ENCODE measurements around the gene NTMT1.

Gene NTMT1

GRCh38 chr9:129626079-129626624 lies at the start of gene NTMT1:
Gene NTMT1, plus strand, starts transcription at chr9:129626163. Its CDS starts 6,541 bp downstream, at chr9:129632704.
- H3K9ac ChIP-seq (ENCODE audit: low read length in 5 of 5) = peak within 1 kb of the TSS; percentile 71 to 94 (median 80)
- peaks cover 0 to 54% (median 44%) of the 10 kb centered on the region in 5 donors for H3K4me1 ChIP-seq (ENCODE audit: control insufficient read depth in 5 of 5, insufficient read depth in 5 of 5, low read length in 5 of 5)
- peak within 1 kb of the TSS; percentile 87 for H3K27ac ChIP-seq (ENCODE audit: low read depth, low read length)
- peaks cover under 1 to 5% (median 2%) of the 10 kb centered on the region in 5 donors for H3K27me3 ChIP-seq (ENCODE audit: control insufficient read depth in 5 of 5, insufficient read depth in 4 of 5, low read length in 5 of 5)
- peak within 1 kb of the TSS; percentile 70 to 90 (median 88) for H3K4me3 ChIP-seq (ENCODE audit: low read depth in 1 of 5, low read length in 5 of 5)
- peaks cover 0 to under 1% (median 0%) of the 10 kb centered on the region in 5 donors for H3K36me3 ChIP-seq (ENCODE audit: control insufficient read depth in 5 of 5, insufficient read depth in 5 of 5, low read length in 5 of 5)
- H3K9me3 ChIP-seq (ENCODE audit: control insufficient read depth in 5 of 5, low read length in 5 of 5) = no peaks in the 10 kb centered on the region

- Histone ChIP-seq H3K36me3 (ENCODE audit: control insufficient read depth in 5 of 5, insufficient read depth in 5 of 5, low read length in 5 of 5) (no peaks in the 10 kb centered on the region), H3K27ac (ENCODE audit: low read depth, low read length) (no peak overlapping the region), H3K27me3 (ENCODE audit: control insufficient read depth in 5 of 5, insufficient read depth in 4 of 5, low read length in 5 of 5) (peaks cover 0 to 10% (median 5%) of the 10 kb centered on the region in 5 donors), H3K9ac (ENCODE audit: low read length in 5 of 5) (no peak overlapping the region), H3K4me3 (ENCODE audit: low read depth in 1 of 5, low read length in 5 of 5) (no peak overlapping the region), H3K9me3 (ENCODE audit: control insufficient read depth in 5 of 5, low read length in 5 of 5) (no peaks in the 10 kb centered on the region), H3K4me1 (ENCODE audit: control insufficient read depth in 5 of 5, insufficient read depth in 5 of 5, low read length in 5 of 5) (peaks cover 0 to 8% (median 0%) of the 10 kb centered on the region in 5 donors)
Observed at GRCh38 chr9:129576546-129577543, 49.1 kb upstream of the NTMT1 start.

- H3K9me3 ChIP-seq (ENCODE audit: control insufficient read depth in 5 of 5, low read length in 5 of 5) = no peaks in the 10 kb centered on the region
- H3K36me3 ChIP-seq (ENCODE audit: control insufficient read depth in 5 of 5, insufficient read depth in 5 of 5, low read length in 5 of 5) = no peaks in the 10 kb centered on the region
- peaks cover 1 to 10% (median 2%) of the 10 kb centered on the region in 5 donors for H3K4me1 ChIP-seq (ENCODE audit: control insufficient read depth in 5 of 5, insufficient read depth in 5 of 5, low read length in 5 of 5)
- peaks cover 0 to 10% (median 5%) of the 10 kb centered on the region in 5 donors for H3K27me3 ChIP-seq (ENCODE audit: control insufficient read depth in 5 of 5, insufficient read depth in 4 of 5, low read length in 5 of 5)
- no peak overlapping the region for H3K4me3 ChIP-seq (ENCODE audit: low read depth in 1 of 5, low read length in 5 of 5)
- no peak overlapping the region for H3K9ac ChIP-seq (ENCODE audit: low read length in 5 of 5)
- no peak overlapping the region for H3K27ac ChIP-seq (ENCODE audit: low read depth, low read length)
Observed at GRCh38 chr9:129579294-129579693, 46.7 kb upstream of the NTMT1 start.

- H3K4me3 ChIP-seq (ENCODE audit: low read depth in 1 of 5, low read length in 5 of 5) = no peak overlapping the region
- no peak overlapping the region for H3K27ac ChIP-seq (ENCODE audit: low read depth, low read length)
- peaks cover 0 to 10% (median 5%) of the 10 kb centered on the region in 5 donors for H3K27me3 ChIP-seq (ENCODE audit: control insufficient read depth in 5 of 5, insufficient read depth in 4 of 5, low read length in 5 of 5)
- H3K9ac ChIP-seq (ENCODE audit: low read length in 5 of 5) = no peak overlapping the region
- H3K4me1 ChIP-seq (ENCODE audit: control insufficient read depth in 5 of 5, insufficient read depth in 5 of 5, low read length in 5 of 5) = peaks cover 3 to 14% (median 3%) of the 10 kb centered on the region in 5 donors
- no peaks in the 10 kb centered on the region for H3K36me3 ChIP-seq (ENCODE audit: control insufficient read depth in 5 of 5, insufficient read depth in 5 of 5, low read length in 5 of 5)
- H3K9me3 ChIP-seq (ENCODE audit: control insufficient read depth in 5 of 5, low read length in 5 of 5) = no peaks in the 10 kb centered on the region
Observed at GRCh38 chr9:129580211-129580915, 45.6 kb upstream of the NTMT1 start.

- H3K27ac ChIP-seq (ENCODE audit: low read depth, low read length) = no peak overlapping the region
Observed at GRCh38 chr9:129581505-129582189, 44.3 kb upstream of the NTMT1 start.

GRCh38 chr9:129582855-129583254 lies 43.1 kb upstream of the NTMT1 start:
- Histone ChIP-seq H3K4me1 (ENCODE audit: control insufficient read depth in 5 of 5, insufficient read depth in 5 of 5, low read length in 5 of 5) (peaks cover 3 to 5% (median 3%) of the 10 kb centered on the region in 5 donors), H3K27ac (ENCODE audit: low read depth, low read length) (no peak overlapping the region), H3K9me3 (ENCODE audit: control insufficient read depth in 5 of 5, low read length in 5 of 5) (no peaks in the 10 kb centered on the region), H3K4me3 (ENCODE audit: low read depth in 1 of 5, low read length in 5 of 5) (no peak overlapping the region), H3K27me3 (ENCODE audit: control insufficient read depth in 5 of 5, insufficient read depth in 4 of 5, low read length in 5 of 5) (peaks cover 0 to 3% (median 0%) of the 10 kb centered on the region in 5 donors), H3K9ac (ENCODE audit: low read length in 5 of 5) (no peak overlapping the region), H3K36me3 (ENCODE audit: control insufficient read depth in 5 of 5, insufficient read depth in 5 of 5, low read length in 5 of 5) (no peaks in the 10 kb centered on the region)

More at GRCh38 chr9:129581505-129582189, 44.3 kb upstream of the NTMT1 start:
- no peaks in the 10 kb centered on the region for H3K9me3 ChIP-seq (ENCODE audit: control insufficient read depth in 5 of 5, low read length in 5 of 5)
- no peak overlapping the region for H3K9ac ChIP-seq (ENCODE audit: low read length in 5 of 5)
- H3K27me3 ChIP-seq (ENCODE audit: control insufficient read depth in 5 of 5, insufficient read depth in 4 of 5, low read length in 5 of 5) = peaks cover 0 to 5% (median 2%) of the 10 kb centered on the region in 5 donors
- no peaks in the 10 kb centered on the region for H3K36me3 ChIP-seq (ENCODE audit: control insufficient read depth in 5 of 5, insufficient read depth in 5 of 5, low read length in 5 of 5)
- peaks cover 3 to 11% (median 3%) of the 10 kb centered on the region in 5 donors for H3K4me1 ChIP-seq (ENCODE audit: control insufficient read depth in 5 of 5, insufficient read depth in 5 of 5, low read length in 5 of 5)
- H3K4me3 ChIP-seq (ENCODE audit: low read depth in 1 of 5, low read length in 5 of 5) = no peak overlapping the region

- no peaks in the 10 kb centered on the region for H3K27me3 ChIP-seq (ENCODE audit: control insufficient read depth in 5 of 5, insufficient read depth in 4 of 5, low read length in 5 of 5)
- H3K9me3 ChIP-seq (ENCODE audit: control insufficient read depth in 5 of 5, low read length in 5 of 5) = no peaks in the 10 kb centered on the region
- no peaks in the 10 kb centered on the region for H3K36me3 ChIP-seq (ENCODE audit: control insufficient read depth in 5 of 5, insufficient read depth in 5 of 5, low read length in 5 of 5)
- H3K9ac ChIP-seq (ENCODE audit: low read length in 5 of 5) = no peak overlapping the region
- H3K27ac ChIP-seq (ENCODE audit: low read depth, low read length) = no peak overlapping the region
- H3K4me3 ChIP-seq (ENCODE audit: low read depth in 1 of 5, low read length in 5 of 5) = no peak overlapping the region
- H3K4me1 ChIP-seq (ENCODE audit: control insufficient read depth in 5 of 5, insufficient read depth in 5 of 5, low read length in 5 of 5) = peaks cover 3 to 5% (median 3%) of the 10 kb centered on the region in 5 donors
Observed at GRCh38 chr9:129583308-129584038, 42.5 kb upstream of the NTMT1 start.

DNA sequence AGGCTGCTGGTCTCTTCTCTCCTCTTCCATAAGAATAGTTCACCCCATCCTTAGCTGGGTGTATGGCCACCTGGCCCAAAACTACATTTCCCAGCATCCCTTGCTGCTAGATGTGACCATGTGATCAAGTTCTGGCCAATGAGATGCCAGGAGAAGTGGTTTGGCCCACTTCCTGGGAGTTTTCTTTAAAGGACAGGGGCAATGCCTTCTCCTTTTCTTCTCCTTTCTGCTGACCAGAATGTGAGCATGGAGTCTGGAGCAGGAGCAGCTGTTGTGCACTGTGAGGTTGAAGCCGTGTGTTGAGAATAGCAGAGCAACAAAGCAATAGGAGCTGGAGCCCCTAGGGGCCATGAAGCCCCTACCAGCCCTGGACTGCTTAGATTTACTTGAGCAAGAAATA lies 41.8 kb upstream of the NTMT1 start:
- Histone ChIP-seq H3K9me3 (ENCODE audit: control insufficient read depth in 5 of 5, low read length in 5 of 5) (no peaks in the 10 kb centered on the region), H3K4me3 (ENCODE audit: low read depth in 1 of 5, low read length in 5 of 5) (no peak overlapping the region), H3K4me1 (ENCODE audit: control insufficient read depth in 5 of 5, insufficient read depth in 5 of 5, low read length in 5 of 5) (peaks cover 3 to 5% (median 3%) of the 10 kb centered on the region in 5 donors), H3K36me3 (ENCODE audit: control insufficient read depth in 5 of 5, insufficient read depth in 5 of 5, low read length in 5 of 5) (no peaks in the 10 kb centered on the region), H3K27ac (ENCODE audit: low read depth, low read length) (no peak overlapping the region), H3K9ac (ENCODE audit: low read length in 5 of 5) (no peak overlapping the region), H3K27me3 (ENCODE audit: control insufficient read depth in 5 of 5, insufficient read depth in 4 of 5, low read length in 5 of 5) (no peaks in the 10 kb centered on the region)

- H3K27me3 ChIP-seq (ENCODE audit: control insufficient read depth in 5 of 5, insufficient read depth in 4 of 5, low read length in 5 of 5) = no peaks in the 10 kb centered on the region
Observed at GRCh38 chr9:129585352-129585751, 40.6 kb upstream of the NTMT1 start.

More at GRCh38 chr9:129585352-129585751, 40.6 kb upstream of the NTMT1 start:
- Histone ChIP-seq H3K4me1 (ENCODE audit: control insufficient read depth in 5 of 5, insufficient read depth in 5 of 5, low read length in 5 of 5) (peaks cover 3 to 5% (median 3%) of the 10 kb centered on the region in 5 donors), H3K4me3 (ENCODE audit: low read depth in 1 of 5, low read length in 5 of 5) (no peak overlapping the region), H3K9ac (ENCODE audit: low read length in 5 of 5) (no peak overlapping the region), H3K27ac (ENCODE audit: low read depth, low read length) (no peak overlapping the region), H3K9me3 (ENCODE audit: control insufficient read depth in 5 of 5, low read length in 5 of 5) (no peaks in the 10 kb centered on the region), H3K36me3 (ENCODE audit: control insufficient read depth in 5 of 5, insufficient read depth in 5 of 5, low read length in 5 of 5) (no peaks in the 10 kb centered on the region)

Data from subcutaneous abdominal adipose tissue (tissue), 5 donors.